NT2/D1 (cell line): ENCODE data around the gene EPN3.

Source experiments
- DNase-seq: peaks from one replicate; pipeline ENCODE4 v3.0.0-alpha.2; 2011; ENCODE audit warnings: low read depth, low spot score
- H3K27me3 ChIP-seq: 2 replicates; pipeline ENCODE4 v1.6.0; 2011; ENCODE audit warnings: mild to moderate bottlenecking; ENCODE audit not compliant: insufficient read length, insufficient read depth
- H3K36me3 ChIP-seq: 2 replicates; pipeline ENCODE4 v1.6.1; 2011; ENCODE audit warnings: mild to moderate bottlenecking, low read length, mixed read lengths; ENCODE audit not compliant: insufficient read depth, insufficient read length
- H3K4me1 ChIP-seq: 2 replicates; pipeline ENCODE4 v1.5.1; 2011; ENCODE audit not compliant: insufficient read depth, insufficient read length
- H3K4me3 ChIP-seq: 2 replicates; pipeline ENCODE4 v1.5.1; 2011; ENCODE audit warnings: low read depth; ENCODE audit not compliant: insufficient read length
- H3K9ac ChIP-seq: 2 replicates; pipeline ENCODE4 v1.6.0; 2011; ENCODE audit warnings: low read depth; ENCODE audit not compliant: insufficient read length
- H3K9me3 ChIP-seq: 2 replicates; pipeline ENCODE4 v1.5.1; 2011; ENCODE audit warnings: mild to moderate bottlenecking, low read length; ENCODE audit not compliant: insufficient read depth
- SUZ12 ChIP-seq: IDR thresholded peaks from 2 replicates; pipeline ENCODE4 v1.6.1; 2011; ENCODE audit not compliant: insufficient read length, insufficient read depth; ENCODE audit errors: extremely low read depth
- YY1 ChIP-seq: IDR thresholded peaks from 2 replicates; pipeline ENCODE4 v1.6.1; 2011; ENCODE audit not compliant: insufficient read length, insufficient read depth
- ZNF274 ChIP-seq: IDR thresholded peaks from 2 replicates; pipeline ENCODE4 v1.6.1; 2011; ENCODE audit warnings: mild to moderate bottlenecking, low read depth, low read length

Gene EPN3

DNA sequence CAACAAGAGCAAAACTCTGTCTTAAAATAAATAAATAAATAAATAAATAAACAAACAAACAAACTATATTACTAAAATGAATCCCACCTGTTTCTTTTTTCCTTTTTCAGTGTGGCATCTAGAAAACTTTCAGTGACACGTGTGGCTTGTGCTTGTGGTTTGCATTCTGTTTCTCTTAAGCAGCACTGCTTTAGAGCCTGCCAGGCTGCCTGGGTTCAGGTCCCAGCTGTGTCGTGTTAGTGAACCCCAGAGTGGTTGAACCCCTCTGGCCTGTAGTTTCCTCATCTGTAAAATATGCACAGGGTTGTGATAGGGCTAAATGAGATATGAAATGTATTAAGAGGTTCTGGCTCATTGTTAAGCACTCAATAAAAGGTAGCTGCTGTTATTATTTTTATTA, 12.1 kb upstream of the EPN3 start:
- TF ChIP-seq YY1 = no peak
- TF ChIP-seq ZNF274 = no peak
- Histone ChIP-seq H3K36me3 (no peaks in the 10 kb centered on the region), H3K4me3 (no peak overlapping the region), H3K9me3 (no peaks in the 10 kb centered on the region), H3K4me1 (peaks cover 7% of the 10 kb centered on the region), H3K27me3 (no peaks in the 10 kb centered on the region), H3K9ac (no peak overlapping the region)
- no peak for DNase-seq

- Histone ChIP-seq H3K9ac (no peak overlapping the region), H3K36me3 (no peaks in the 10 kb centered on the region), H3K27me3 (no peaks in the 10 kb centered on the region), H3K4me3 (no peak overlapping the region), H3K9me3 (no peaks in the 10 kb centered on the region), H3K4me1 (peaks cover 7% of the 10 kb centered on the region)
- DNase-seq = no peak
- no peak for TF ChIP-seq SUZ12
- TF ChIP-seq YY1 = no peak
- no peak for TF ChIP-seq ZNF274
These were observed 11.0 kb upstream of the EPN3 start for GRCh38 chr17:50521514-50521913.

GRCh38 chr17:50522766-50523165, 9.8 kb upstream of the EPN3 start:
- Histone ChIP-seq H3K27me3 (no peaks in the 10 kb centered on the region), H3K9me3 (no peaks in the 10 kb centered on the region), H3K4me1 (peaks cover 11% of the 10 kb centered on the region), H3K9ac (no peak overlapping the region), H3K36me3 (no peaks in the 10 kb centered on the region), H3K4me3 (no peak overlapping the region)
- TF ChIP-seq ZNF274 = no peak
- TF ChIP-seq SUZ12 = no peak
- no peak for TF ChIP-seq YY1
- DNase-seq = no peak

- Histone ChIP-seq H3K36me3 (no peaks in the 10 kb centered on the region), H3K9me3 (no peaks in the 10 kb centered on the region), H3K27me3 (no peaks in the 10 kb centered on the region), H3K4me3 (no peak overlapping the region), H3K4me1 (peaks cover 8% of the 10 kb centered on the region), H3K9ac (no peak overlapping the region)
- TF ChIP-seq YY1 = no peak
- no peak for TF ChIP-seq ZNF274
- no peak for TF ChIP-seq SUZ12
- no peak for DNase-seq
These were observed 9.3 kb upstream of the EPN3 start for GRCh38 chr17:50523208-50523607.

DNA sequence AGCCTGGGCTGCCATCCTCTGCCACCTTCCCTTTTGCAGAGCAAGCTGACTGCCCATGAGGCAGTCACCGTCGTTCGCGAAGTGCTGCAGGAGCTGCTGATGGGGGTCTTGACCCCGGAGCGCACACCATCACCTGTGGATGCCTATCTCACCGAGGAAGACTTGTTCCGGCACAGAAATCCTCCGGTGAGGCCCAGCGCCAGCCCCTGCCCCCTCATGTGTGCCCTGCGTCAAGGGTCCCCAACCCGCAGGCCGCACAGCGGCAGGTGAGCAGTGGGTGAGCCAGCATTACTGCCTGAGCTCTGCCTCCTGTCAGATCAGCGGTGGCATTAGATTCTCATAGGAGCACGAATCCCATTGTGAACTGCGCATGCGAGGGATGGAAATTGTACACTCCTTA, 7.7 kb upstream of the EPN3 start:
- Histone ChIP-seq H3K9me3 (no peaks in the 10 kb centered on the region), H3K36me3 (no peaks in the 10 kb centered on the region), H3K4me1 (peaks cover 4% of the 10 kb centered on the region), H3K9ac (no peak overlapping the region), H3K4me3 (no peak overlapping the region), H3K27me3 (no peaks in the 10 kb centered on the region)
- no peak for TF ChIP-seq SUZ12
- no peak for TF ChIP-seq ZNF274
- no peak for TF ChIP-seq YY1
- no peak for DNase-seq

DNA sequence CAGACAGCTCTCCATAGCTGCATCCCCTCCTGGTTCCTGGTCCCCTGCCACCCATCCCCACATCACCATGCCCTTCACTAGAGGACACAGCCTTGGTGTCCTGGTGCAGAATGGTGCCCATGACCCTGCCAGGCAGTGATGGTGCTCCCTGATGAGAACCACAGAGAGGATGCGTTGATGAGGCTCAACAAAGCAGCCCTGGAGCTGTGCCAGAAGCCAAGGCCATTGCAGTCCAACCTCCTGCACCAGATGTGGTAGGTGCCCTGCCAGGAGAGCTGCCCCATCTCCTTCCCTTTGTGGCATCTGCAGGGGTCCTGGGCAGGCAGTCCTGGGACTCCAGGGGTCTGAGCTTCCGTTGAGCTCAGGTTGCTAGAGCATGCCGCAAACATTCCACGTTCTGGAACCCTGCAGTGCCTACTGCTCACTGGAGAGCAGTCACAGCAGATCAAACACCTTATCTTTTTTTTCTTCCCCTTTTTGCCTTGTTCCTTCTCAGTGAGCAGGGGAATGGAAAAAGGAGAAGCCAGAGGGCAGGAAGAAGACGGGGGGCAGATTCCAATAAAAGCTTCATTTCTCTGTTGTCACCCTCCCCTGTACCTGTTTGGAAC, 5.3 kb upstream of the EPN3 start:
- DNase-seq = no peak
- H3K9me3 ChIP-seq = no peaks in the 10 kb centered on the region
- TF ChIP-seq ZNF274 (no peak), SUZ12 (no peak), YY1 (no peak)

DNA sequence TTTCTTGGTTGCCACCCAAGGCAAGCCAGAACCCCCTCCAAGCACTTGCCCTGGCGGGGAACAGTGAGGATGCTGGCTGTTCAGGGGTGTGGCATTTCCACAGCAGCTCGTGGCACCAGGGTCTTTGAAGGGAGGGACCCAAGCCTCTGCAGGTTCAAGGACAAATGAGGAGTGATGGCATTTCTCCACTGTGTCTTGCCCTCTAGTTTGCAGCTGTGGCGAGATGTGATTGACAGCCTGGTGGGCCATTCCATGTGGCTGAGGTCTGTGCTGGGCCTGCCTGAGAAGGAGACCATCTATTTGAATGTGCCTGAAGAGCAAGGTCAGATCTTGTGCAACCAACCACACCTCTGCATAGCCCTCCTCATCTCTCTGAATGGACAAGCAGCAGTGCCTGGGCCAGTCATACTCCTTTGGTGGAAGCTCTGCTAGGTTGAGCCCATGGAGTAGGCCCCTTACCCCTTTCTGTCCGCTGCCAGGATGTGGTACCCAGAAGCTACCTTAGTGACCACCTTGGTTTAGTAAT, 4.5 kb upstream of the EPN3 start:
- DNase-seq = no peak
- Histone ChIP-seq H3K27me3 (peaks cover 20% of the 10 kb centered on the region), H3K4me3 (no peak overlapping the region), H3K9ac (no peak overlapping the region), H3K36me3 (no peaks in the 10 kb centered on the region), H3K4me1 (peaks cover 11% of the 10 kb centered on the region), H3K9me3 (no peaks in the 10 kb centered on the region)
- no peak for TF ChIP-seq YY1
- TF ChIP-seq SUZ12 = no peak
- no peak for TF ChIP-seq ZNF274

More for the DNA sequence above, 5.3 kb upstream of the EPN3 start:
- Histone ChIP-seq H3K36me3 (no peaks in the 10 kb centered on the region), H3K27me3 (peaks cover 13% of the 10 kb centered on the region), H3K4me3 (no peak overlapping the region), H3K4me1 (peaks cover 10% of the 10 kb centered on the region), H3K9ac (no peak overlapping the region)

GRCh38 chr17:50529849-50530248, 2.7 kb upstream of the EPN3 start:
- DNase-seq = no peak
- H3K4me3 ChIP-seq = no peak overlapping the region
- no peak overlapping the region for H3K9ac ChIP-seq
- H3K36me3 ChIP-seq = no peaks in the 10 kb centered on the region
- peaks cover 39% of the 10 kb centered on the region for H3K27me3 ChIP-seq
- peaks cover 27% of the 10 kb centered on the region for H3K4me1 ChIP-seq
- no peaks in the 10 kb centered on the region for H3K9me3 ChIP-seq
- TF ChIP-seq SUZ12 (no peak), YY1 (no peak), ZNF274 (no peak)
